MM.1S (cell line): Measurements from ENCODE around the gene NAP1L2.

Experiments used
- CTCF ChIP-seq: fragments of 300-600 bp; sonication (generic); IDR thresholded peaks from 2 replicates; pipeline ENCODE4 v1.5.1; 2016; ENCODE audit warnings: antibody characterized with exemption, low read length, mixed read lengths
- EZH2phosphoT487 ChIP-seq: fragments of 300-600 bp; sonication (generic); IDR thresholded peaks from 2 replicates; pipeline ENCODE4 v1.6.1; 2018; ENCODE audit warnings: antibody characterized with exemption, low read length

DNA sequence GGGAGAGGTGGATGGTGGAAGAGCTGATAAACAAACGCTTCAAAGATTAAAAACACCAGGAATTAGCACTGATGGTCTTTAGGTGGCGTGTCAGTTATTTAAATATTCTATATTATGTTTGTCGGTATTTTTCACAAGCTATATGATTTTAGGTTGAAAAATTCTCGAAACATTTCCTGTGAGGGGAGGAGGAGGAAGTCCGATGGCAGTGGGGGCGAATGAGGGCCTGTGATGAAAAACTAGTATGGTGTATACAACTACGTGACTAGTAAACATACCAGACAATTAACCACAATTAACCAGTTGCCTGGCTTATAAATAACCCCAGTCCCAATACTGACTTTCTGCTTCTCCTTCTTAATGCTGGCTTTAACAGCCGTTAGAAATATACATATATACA lies 595 bp upstream of the NAP1L2 start:
- TF ChIP-seq CTCF: no peak
- no peak for TF ChIP-seq EZH2phosphoT487
